ENCODE data around the gene FBXO41. TPM values are rescaled to one million over a fixed set of nuclear protein-coding genes. Genes with fewer than 3 reads are reported as not detected.

Gene FBXO41
- total and polyA plus RNA-seq, 2 donors (not counting 3 experiments of a cell fraction or from before 2014, with no cell fraction given): 0.88 to 1.5 TPM

GRCh38 chr2:73210696-73211095, 73.6 kb downstream of the FBXO41 start:
- no peaks in the 10 kb centered on the region for H3K36me3 ChIP-seq (ENCODE audit: control insufficient read depth in 2 of 2, extremely low read depth in 1 of 2, insufficient read depth in 2 of 2, low read length in 2 of 2)
- ChIA-PET CTCF (interaction anchor here (1.0 to 4.2 kb wide), 3 partner anchors 34 to 323 kb away, joined by 3 to 78 read pairs (median 17); no protein-coding TSS in a partner anchor), POLR2A (no interaction called here)
- no peak for FAIRE-seq
- H3K9ac ChIP-seq (replicated peaks; ENCODE audit: extremely low read depth, insufficient read depth, low read length): no peak overlapping the region
- no peaks in the 10 kb centered on the region for H3K9me1 ChIP-seq (replicated peaks; ENCODE audit: control insufficient read depth, extremely low read depth, insufficient read depth, low read length)
- no peak overlapping the region for H3K4me2 ChIP-seq (ENCODE audit: insufficient read depth, low read length)
- no TSS peak for BruUV-seq (replicated peaks)
- dilution Hi-C loops (cut with MboI; ENCODE audit: extremely low pct_ligation_motif_present, low sequenced_read_pairs): no loop called here
- peaks cover 4 to 6% of the 10 kb centered on the region in 2 experiments for H3K27me3 ChIP-seq (ENCODE audit: control insufficient read depth in 2 of 2, insufficient read depth in 2 of 2, low read length in 2 of 2)
- intact Hi-C loops (cut with micrococcal nuclease): no loop called here
- H3K9me3 ChIP-seq (replicated peaks; ENCODE audit: control insufficient read depth, insufficient read depth, low read length): no peaks in the 10 kb centered on the region
- peaks cover 9% of the 10 kb centered on the region for H3K4me1 ChIP-seq (ENCODE audit: control insufficient read depth, extremely low read depth, insufficient read depth, low read length)
- H3K27ac ChIP-seq (ENCODE audit: insufficient read depth, low read depth, low read length): no peak overlapping the region
- H4K20me1 ChIP-seq (replicated peaks; ENCODE audit: control insufficient read depth, extremely low read depth, insufficient read depth, low read length): no peaks in the 10 kb centered on the region
- H3K4me3 ChIP-seq (replicated peaks in 1 of 3; ENCODE audit: insufficient read depth in 1 of 3, low read depth in 1 of 3, low read length in 3 of 3): no peak overlapping the region
- no peak for DNase-seq (ENCODE audit: low read depth, low spot score)
- H2AFZ ChIP-seq (ENCODE audit: low read depth, low read length): no peak overlapping the region
- no peak for TF ChIP-seq GATA2 (IDR thresholded peaks at IDR 0.05; ENCODE audit: insufficient read depth, insufficient read length, low read depth, low read length)
- TF ChIP-seq JUN (IDR thresholded peaks at IDR 0.05; ENCODE audit: borderline replicate concordance, insufficient read depth, insufficient read length, low read depth): no peak
- TF ChIP-seq CTCF (IDR thresholded peaks at IDR 0.05; ENCODE audit: extremely low read depth in 1 of 2, insufficient read depth in 1 of 2, low read depth in 1 of 2, low read length in 2 of 2): no peak
- no peak for TF ChIP-seq MYC (IDR thresholded peaks at IDR 0.05; ENCODE audit: low read depth, low read length)
- no peak for TF ChIP-seq MAX (IDR thresholded peaks at IDR 0.05; ENCODE audit: insufficient read depth, insufficient read length)
- TF ChIP-seq POLR2AphosphoS5 (IDR thresholded peaks at IDR 0.05; ENCODE audit: insufficient read depth, low read depth, low read length): no peak
- TF ChIP-seq FOS (IDR thresholded peaks at IDR 0.05; ENCODE audit: borderline replicate concordance, insufficient read depth, low read length): no peak
- TF ChIP-seq POLR2A (IDR thresholded peaks at IDR 0.05; ENCODE audit: low read depth, low read length): no peak
- no peak for TF ChIP-seq EZH2 (IDR thresholded peaks at IDR 0.05; ENCODE audit: borderline replicate concordance, low read depth, low read length, severe bottlenecking)
- H3K79me2 ChIP-seq (ENCODE audit: control insufficient read depth, insufficient read depth, low read length): peaks cover 13% of the 10 kb centered on the region
